ENCODE data around the gene RPS2. TPM values are rescaled to one million over a fixed set of nuclear protein-coding genes. Genes with fewer than 3 reads are reported as not detected.

The RPS2 gene
- total RNA-seq, 2 experiments from 2014 or later, result 4,851 to 4,954 TPM

- ChIA-PET CTCF (no interaction called here), POLR2A (no interaction called here)
Observed at GRCh38 chr16:2001456-2002355, 37.1 kb upstream of the RPS2 start.

GRCh38 chr16:2001035-2001434, 36.4 kb upstream of the RPS2 start:
- POLR2A ChIA-PET, result no interaction called here
- CTCF ChIA-PET, result no interaction called here

- ChIA-PET CTCF (no interaction called here), POLR2A (no interaction called here)
Observed at GRCh38 chr16:1999866-2000514, 35.4 kb upstream of the RPS2 start.

- POLR2A ChIA-PET, result no interaction called here
- CTCF ChIA-PET, result no interaction called here
Observed at GRCh38 chr16:1998852-1999801, 34.5 kb upstream of the RPS2 start.

- POLR2A ChIA-PET, result no interaction called here
- CTCF ChIA-PET, result no interaction called here
Observed at GRCh38 chr16:1998360-1998835, 33.8 kb upstream of the RPS2 start.

GRCh38 chr16:1997494-1998359, 33.1 kb upstream of the RPS2 start:
- POLR2A ChIA-PET, result no interaction called here

GRCh38 chr16:1993731-1994131, 29.1 kb upstream of the RPS2 start:
- CTCF ChIA-PET, result interaction anchor here (0.6 to 5.5 kb wide), 5 partner anchors 9 to 138 kb away, joined by 3 to 41 read pairs (median 4); partner anchors contain the start of gene GFER
- POLR2A ChIA-PET, result interaction anchor here (1.1 kb wide), 1 partner anchor 13 kb away, joined by 3 read pairs; the partner anchor contains the start of gene NOXO1

More at GRCh38 chr16:1997494-1998359, 33.1 kb upstream of the RPS2 start:
- CTCF ChIA-PET, result no interaction called here

- POLR2A ChIA-PET, result interaction anchor here (1.1 to 2.4 kb wide), 3 partner anchors 12 to 28 kb away, joined by 3 to 11 read pairs (median 6); partner anchors contain the start of genes NOXO1 and RPS2
Observed at GRCh38 chr16:1992704-1993317, 28.2 kb upstream of the RPS2 start.

GRCh38 chr16:1991948-1992703, 27.5 kb upstream of the RPS2 start:
- CTCF ChIA-PET, result interaction anchor here (5.5 kb wide), 1 partner anchor 12 kb away, joined by 41 read pairs; no protein-coding TSS in a partner anchor

More at GRCh38 chr16:1992704-1993317, 28.2 kb upstream of the RPS2 start:
- CTCF ChIA-PET, result interaction anchor here (5.5 kb wide), 1 partner anchor 11 kb away, joined by 41 read pairs; no protein-coding TSS in a partner anchor

GRCh38 chr16:1991588-1991947, 26.9 kb upstream of the RPS2 start:
- POLR2A ChIA-PET, result interaction anchor here (1.1 to 2.4 kb wide), 4 partner anchors 9 to 163 kb away, joined by 3 to 11 read pairs (median 6); partner anchors contain the start of genes RPS2 and TRAF7
- CTCF ChIA-PET, result interaction anchor here (1.4 to 5.5 kb wide), 3 partner anchors 10 to 149 kb away, joined by 3 to 41 read pairs (median 5); partner anchors contain the start of gene NOXO1

More at GRCh38 chr16:1991948-1992703, 27.5 kb upstream of the RPS2 start:
- POLR2A ChIA-PET, result interaction anchor here (2.2 to 2.4 kb wide), 3 partner anchors 21 to 163 kb away, joined by 6 to 11 read pairs (median 7); partner anchors contain the start of genes RPS2 and TRAF7

GRCh38 chr16:1991135-1991551, 26.5 kb upstream of the RPS2 start:
- POLR2A ChIA-PET, result interaction anchor here (1.1 to 2.4 kb wide), 4 partner anchors 9 to 164 kb away, joined by 3 to 11 read pairs (median 6); partner anchors contain the start of genes RPS2 and TRAF7

GRCh38 chr16:1990351-1991134, 25.9 kb upstream of the RPS2 start:
- ChIA-PET POLR2A (interaction anchor here (1.1 to 2.4 kb wide), 5 partner anchors 8 to 164 kb away, joined by 3 to 11 read pairs (median 6); partner anchors contain the start of genes RPS2 and TRAF7), CTCF (interaction anchor here (1.4 to 1.7 kb wide), 3 partner anchors 9 to 150 kb away, joined by 3 to 8 read pairs (median 5); partner anchors contain the start of gene NOXO1)

More at GRCh38 chr16:1991135-1991551, 26.5 kb upstream of the RPS2 start:
- CTCF ChIA-PET, result interaction anchor here (1.4 to 5.5 kb wide), 4 partner anchors 9 to 149 kb away, joined by 3 to 41 read pairs (median 6); partner anchors contain the start of gene NOXO1

- ChIA-PET CTCF (interaction anchor here (1.6 to 1.7 kb wide), 2 partner anchors 8 to 13 kb away, joined by 5 to 8 read pairs; partner anchors contain the start of gene NOXO1), POLR2A (interaction anchor here (1.2 to 2.2 kb wide), 2 partner anchors 25 to 165 kb away, joined by 4 to 7 read pairs; partner anchors contain the start of genes RPS2 and TRAF7)
Observed at GRCh38 chr16:1990101-1990350, 25.4 kb upstream of the RPS2 start.

GRCh38 chr16:1989209-1990100, 24.8 kb upstream of the RPS2 start, which contains the start of gene SYNGR3:
Gene SYNGR3, plus strand, starts transcription at chr16:1989970. Its CDS starts 133 bp downstream, at chr16:1990103.
- CTCF ChIA-PET, result interaction anchor here (1.0 to 1.7 kb wide), 2 partner anchors 14 to 18 kb away, joined by 3 to 8 read pairs; partner anchors contain the start of gene TBL3
- POLR2A ChIA-PET, result interaction anchor here (1.2 kb wide), 1 partner anchor 25 kb away, joined by 4 read pairs; the partner anchor contains the start of gene RPS2

Measured in activated CD8-positive, alpha-beta memory T cell treated with anti-CD3 and anti-CD28 coated beads for 36 hours (primary cell).